GM18867 (cell line): ENCODE data around the gene STK39.

Experiments used
- ATAC-seq: cut with Tn5 transposase; IDR thresholded peaks from one replicate; pipeline ENCODE4 v1.9.1; 2021; ENCODE audit warnings: mild to moderate bottlenecking, moderate library complexity; ENCODE audit not compliant: unreplicated experiment

STK39 gene

GRCh38 chr2:167941604-167942003, 305.8 kb downstream of the STK39 start:
- no peak for ATAC-seq

- ATAC-seq, result no peak
These were observed 306.5 kb downstream of the STK39 start for GRCh38 chr2:167940734-167941507.

- no peak for ATAC-seq
These were observed 307.1 kb downstream of the STK39 start for GRCh38 chr2:167940346-167940725.

GRCh38 chr2:167939514-167940345, 307.7 kb downstream of the STK39 start:
- no peak for ATAC-seq

- no peak for ATAC-seq
These were observed 310.0 kb downstream of the STK39 start for GRCh38 chr2:167937403-167937802.

GRCh38 chr2:167935803-167936110, 311.6 kb downstream of the STK39 start:
- no peak for ATAC-seq

GRCh38 chr2:167933097-167933814, 314.1 kb downstream of the STK39 start:
- ATAC-seq, result no peak

GRCh38 chr2:167932123-167932693, 315.2 kb downstream of the STK39 start:
- no peak for ATAC-seq

- no peak for ATAC-seq
These were observed 317.9 kb downstream of the STK39 start for GRCh38 chr2:167929484-167929883.

- ATAC-seq, result no peak
These were observed 319.0 kb downstream of the STK39 start for GRCh38 chr2:167928434-167928833.

GRCh38 chr2:167925758-167926157, 321.6 kb downstream of the STK39 start:
- no peak for ATAC-seq

GRCh38 chr2:167924556-167924955, 322.8 kb downstream of the STK39 start:
- ATAC-seq, result no peak

- ATAC-seq, result no peak
These were observed 330.6 kb downstream of the STK39 start for GRCh38 chr2:167916756-167917155.

GRCh38 chr2:167914969-167915368, 332.4 kb downstream of the STK39 start:
- ATAC-seq, result no peak

- ATAC-seq, result no peak
These were observed 338.6 kb downstream of the STK39 start for GRCh38 chr2:167908786-167909185.

- no peak for ATAC-seq
These were observed 341.7 kb downstream of the STK39 start for GRCh38 chr2:167905668-167906067.
